ENCODE results near the gene STAP2.
"Not testable (repeated sequence)": the region's sequence is repeated elsewhere in the genome, so short reads cannot be mapped to it uniquely, and the experiment has no call there.

The STAP2 gene

GRCh38 chr19:4328991-4329681 lies 9.5 kb downstream of the STAP2 start:
- in situ Hi-C loops (cut with MboI; ENCODE audit: low sequenced_read_pairs): not testable (repeated sequence)

GRCh38 chr19:4328243-4328990 lies 10.2 kb downstream of the STAP2 start:
- in situ Hi-C loops (cut with MboI; ENCODE audit: low sequenced_read_pairs): no loop called here

GRCh38 chr19:4327877-4328242 lies 10.8 kb downstream of the STAP2 start:
- in situ Hi-C loops (cut with MboI; ENCODE audit: low sequenced_read_pairs): no loop called here

- in situ Hi-C loops (cut with MboI; ENCODE audit: low sequenced_read_pairs): no loop called here
These were observed 11.3 kb downstream of the STAP2 start for GRCh38 chr19:4327252-4327876.

- in situ Hi-C loops (cut with MboI; ENCODE audit: low sequenced_read_pairs): no loop called here
These were observed 11.8 kb downstream of the STAP2 start for GRCh38 chr19:4326837-4327251.

- in situ Hi-C loops (cut with MboI; ENCODE audit: low sequenced_read_pairs): no loop called here
These were observed 12.3 kb downstream of the STAP2 start for GRCh38 chr19:4326215-4326836.

- in situ Hi-C loops (cut with MboI; ENCODE audit: low sequenced_read_pairs): no loop called here
These were observed 14.4 kb downstream of the STAP2 start for GRCh38 chr19:4324228-4324627.

- in situ Hi-C loops (cut with MboI; ENCODE audit: low sequenced_read_pairs): no loop called here
These were observed 14.9 kb downstream of the STAP2 start for GRCh38 chr19:4323692-4324091.

GRCh38 chr19:4322942-4323665 lies 15.5 kb downstream of the STAP2 start:
- in situ Hi-C loops (cut with MboI; ENCODE audit: low sequenced_read_pairs): no loop called here

GRCh38 chr19:4320419-4320818 lies 18.2 kb downstream of the STAP2 start:
- in situ Hi-C loops (cut with MboI; ENCODE audit: low sequenced_read_pairs): no loop called here

- in situ Hi-C loops (cut with MboI; ENCODE audit: low sequenced_read_pairs): no loop called here
These were observed 19.4 kb downstream of the STAP2 start for GRCh38 chr19:4319067-4319718.

GRCh38 chr19:4318460-4318859 lies 20.2 kb downstream of the STAP2 start:
- in situ Hi-C loops (cut with MboI; ENCODE audit: low sequenced_read_pairs): no loop called here

GRCh38 chr19:4316956-4317355 lies 21.7 kb downstream of the STAP2 start:
- in situ Hi-C loops (cut with MboI; ENCODE audit: low sequenced_read_pairs): no loop called here

- in situ Hi-C loops (cut with MboI; ENCODE audit: low sequenced_read_pairs): no loop called here
These were observed 24.7 kb downstream of the STAP2 start for GRCh38 chr19:4313847-4314490.

- in situ Hi-C loops (cut with MboI; ENCODE audit: low sequenced_read_pairs): no loop called here
These were observed 28.1 kb downstream of the STAP2 start for GRCh38 chr19:4310247-4311121.

- in situ Hi-C loops (cut with MboI; ENCODE audit: low sequenced_read_pairs): no loop called here
These were observed 33.0 kb downstream of the STAP2 start for GRCh38 chr19:4305659-4306058.

GRCh38 chr19:4305257-4305612 lies 33.4 kb downstream of the STAP2 start:
- in situ Hi-C loops (cut with MboI; ENCODE audit: low sequenced_read_pairs): no loop called here

- in situ Hi-C loops (cut with MboI; ENCODE audit: low sequenced_read_pairs): no loop called here
These were observed 33.9 kb downstream of the STAP2 start, which contains the start of gene FSD1 for GRCh38 chr19:4304538-4305256. TSS of gene FSD1 (plus strand) at chr19:4304598. CDS start at chr19:4304747, 149 bp downstream.

Data from HL-60/S4 treated with retinoic acid at 250 ng/mL for 4 days and 3 days (cell line).